ENCODE measurements around the gene CFAP74.

- TF ChIP-seq, protein P1, sequence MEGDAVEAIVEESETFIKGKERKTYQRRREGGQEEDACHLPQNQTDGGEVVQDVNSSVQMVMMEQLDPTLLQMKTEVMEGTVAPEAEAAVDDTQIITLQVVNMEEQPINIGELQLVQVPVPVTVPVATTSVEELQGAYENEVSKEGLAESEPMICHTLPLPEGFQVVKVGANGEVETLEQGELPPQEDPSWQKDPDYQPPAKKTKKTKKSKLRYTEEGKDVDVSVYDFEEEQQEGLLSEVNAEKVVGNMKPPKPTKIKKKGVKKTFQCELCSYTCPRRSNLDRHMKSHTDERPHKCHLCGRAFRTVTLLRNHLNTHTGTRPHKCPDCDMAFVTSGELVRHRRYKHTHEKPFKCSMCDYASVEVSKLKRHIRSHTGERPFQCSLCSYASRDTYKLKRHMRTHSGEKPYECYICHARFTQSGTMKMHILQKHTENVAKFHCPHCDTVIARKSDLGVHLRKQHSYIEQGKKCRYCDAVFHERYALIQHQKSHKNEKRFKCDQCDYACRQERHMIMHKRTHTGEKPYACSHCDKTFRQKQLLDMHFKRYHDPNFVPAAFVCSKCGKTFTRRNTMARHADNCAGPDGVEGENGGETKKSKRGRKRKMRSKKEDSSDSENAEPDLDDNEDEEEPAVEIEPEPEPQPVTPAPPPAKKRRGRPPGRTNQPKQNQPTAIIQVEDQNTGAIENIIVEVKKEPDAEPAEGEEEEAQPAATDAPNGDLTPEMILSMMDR (IDR thresholded peaks at IDR 0.05) = no peak
- no peak for TF ChIP-seq POLR2A (IDR thresholded peaks at IDR 0.05)
These were observed 101.8 kb downstream of the CFAP74 start for GRCh38 chr1:1901641-1902294.

Data from heart left ventricle (tissue), 13 donors.